AG04449 (cell line): ENCODE measurements around the gene STIL.

Experiments
- CTCF ChIA-PET: fragments of 350-600 bp; formaldehyde crosslinking; extraction: SDS; loops from one replicate; lab custom pipeline; 2021; ENCODE audit warnings: antibody characterized with exemption; lab: Yijun Ruan, JAX
- POLR2A ChIA-PET: fragments of 400-600, 350-600 bp; formaldehyde crosslinking; extraction: SDS; loops from one replicate; lab custom pipeline; 2020; ENCODE audit warnings: antibody characterized with exemption, inconsistent platforms; lab: Yijun Ruan, JAX
- DNase-seq: peaks from one replicate; pipeline ENCODE4 v3.0.0-alpha.2; 2010; ENCODE audit warnings: low read depth, low spot score
- H3K4me3 ChIP-seq: 2 replicates; pipeline ENCODE4 v1.5.1; 2011; ENCODE audit warnings: low read depth, mild to moderate bottlenecking, control low read depth, low read length
- TF ChIP-seq, protein P1 (sequence below): IDR thresholded peaks from one replicate; pipeline ENCODE4 v1.5.1; 2011; ENCODE audit warnings: mild to moderate bottlenecking, moderate library complexity, low read length, control low read depth, inconsistent platforms; ENCODE audit not compliant: insufficient read depth; ENCODE audit errors: missing control alignments

Gene STIL

DNA sequence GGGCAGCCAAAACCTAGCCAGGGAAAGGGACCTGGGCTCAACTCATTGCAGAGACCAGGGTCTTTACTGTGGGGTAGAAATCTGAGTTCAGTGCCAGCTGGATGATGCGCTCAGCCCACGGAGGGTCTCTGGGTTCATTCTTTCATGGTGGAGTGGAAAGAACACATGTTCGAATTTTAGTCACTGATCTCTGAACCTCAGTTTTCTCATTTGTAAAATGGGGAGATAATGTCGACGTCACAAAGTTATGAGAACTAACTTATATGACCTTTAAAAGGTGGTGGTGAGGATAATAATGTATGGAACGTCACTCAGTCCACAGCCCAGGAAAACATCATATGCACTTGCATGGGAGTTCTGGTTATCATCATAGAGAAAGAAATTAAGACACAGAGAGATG is 80.8 kb downstream of the STIL start:
- no peak for DNase-seq
- no peak overlapping the region for H3K4me3 ChIP-seq
- ChIA-PET CTCF (interaction anchor here (0.7 to 1.2 kb wide), 2 partner anchors 39 to 54 kb away, joined by 3 to 4 read pairs; no protein-coding TSS in a partner anchor), POLR2A (no interaction called here)
- TF ChIP-seq, protein P1, sequence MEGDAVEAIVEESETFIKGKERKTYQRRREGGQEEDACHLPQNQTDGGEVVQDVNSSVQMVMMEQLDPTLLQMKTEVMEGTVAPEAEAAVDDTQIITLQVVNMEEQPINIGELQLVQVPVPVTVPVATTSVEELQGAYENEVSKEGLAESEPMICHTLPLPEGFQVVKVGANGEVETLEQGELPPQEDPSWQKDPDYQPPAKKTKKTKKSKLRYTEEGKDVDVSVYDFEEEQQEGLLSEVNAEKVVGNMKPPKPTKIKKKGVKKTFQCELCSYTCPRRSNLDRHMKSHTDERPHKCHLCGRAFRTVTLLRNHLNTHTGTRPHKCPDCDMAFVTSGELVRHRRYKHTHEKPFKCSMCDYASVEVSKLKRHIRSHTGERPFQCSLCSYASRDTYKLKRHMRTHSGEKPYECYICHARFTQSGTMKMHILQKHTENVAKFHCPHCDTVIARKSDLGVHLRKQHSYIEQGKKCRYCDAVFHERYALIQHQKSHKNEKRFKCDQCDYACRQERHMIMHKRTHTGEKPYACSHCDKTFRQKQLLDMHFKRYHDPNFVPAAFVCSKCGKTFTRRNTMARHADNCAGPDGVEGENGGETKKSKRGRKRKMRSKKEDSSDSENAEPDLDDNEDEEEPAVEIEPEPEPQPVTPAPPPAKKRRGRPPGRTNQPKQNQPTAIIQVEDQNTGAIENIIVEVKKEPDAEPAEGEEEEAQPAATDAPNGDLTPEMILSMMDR: no peak

DNA sequence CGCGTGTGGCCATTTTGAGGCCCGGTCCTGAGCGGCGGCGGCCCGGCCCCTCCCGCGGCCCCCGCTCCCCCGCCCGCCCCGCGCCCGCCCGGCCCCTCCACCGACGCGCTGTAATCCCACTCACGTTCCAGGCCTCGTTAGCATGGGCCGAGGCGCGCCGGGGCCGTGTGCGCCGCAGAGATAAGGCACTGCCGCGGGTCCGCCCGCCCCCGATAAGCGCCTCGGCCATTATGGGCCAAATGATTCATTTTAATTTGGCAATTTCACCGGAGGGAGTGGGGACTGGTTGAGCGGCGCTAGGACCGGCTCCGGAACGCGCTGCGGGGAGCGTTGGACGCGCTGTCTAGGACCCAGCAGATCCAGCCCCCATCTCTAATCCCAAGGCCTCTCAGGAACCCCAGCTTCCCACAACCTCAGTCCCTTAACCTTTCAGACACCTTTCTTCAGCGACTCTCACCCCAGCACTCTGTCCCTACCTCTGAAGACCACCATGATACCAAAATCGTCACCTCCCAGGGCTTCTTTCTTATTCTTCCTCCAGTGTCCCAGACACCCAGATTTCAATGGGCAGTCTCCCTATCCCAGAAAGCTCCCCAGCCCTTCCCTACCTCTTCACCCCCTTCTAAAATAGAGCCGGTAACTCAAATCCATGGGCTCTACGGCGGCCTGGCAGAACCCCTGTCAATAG is 81.6 kb downstream of the STIL start, which contains the start of gene TAL1:
TSS of gene TAL1 (minus strand) at position 39 of the 688 bp plus-strand sequence. CDS start 6,337 bp downstream, outside the sequence.
- CTCF ChIA-PET: interaction anchor here (0.7 to 1.2 kb wide), 2 partner anchors 38 to 53 kb away, joined by 3 to 4 read pairs; no protein-coding TSS in a partner anchor
- H3K4me3 ChIP-seq: no peak within 1 kb of the TSS
- TF ChIP-seq, protein P1: no peak

DNA sequence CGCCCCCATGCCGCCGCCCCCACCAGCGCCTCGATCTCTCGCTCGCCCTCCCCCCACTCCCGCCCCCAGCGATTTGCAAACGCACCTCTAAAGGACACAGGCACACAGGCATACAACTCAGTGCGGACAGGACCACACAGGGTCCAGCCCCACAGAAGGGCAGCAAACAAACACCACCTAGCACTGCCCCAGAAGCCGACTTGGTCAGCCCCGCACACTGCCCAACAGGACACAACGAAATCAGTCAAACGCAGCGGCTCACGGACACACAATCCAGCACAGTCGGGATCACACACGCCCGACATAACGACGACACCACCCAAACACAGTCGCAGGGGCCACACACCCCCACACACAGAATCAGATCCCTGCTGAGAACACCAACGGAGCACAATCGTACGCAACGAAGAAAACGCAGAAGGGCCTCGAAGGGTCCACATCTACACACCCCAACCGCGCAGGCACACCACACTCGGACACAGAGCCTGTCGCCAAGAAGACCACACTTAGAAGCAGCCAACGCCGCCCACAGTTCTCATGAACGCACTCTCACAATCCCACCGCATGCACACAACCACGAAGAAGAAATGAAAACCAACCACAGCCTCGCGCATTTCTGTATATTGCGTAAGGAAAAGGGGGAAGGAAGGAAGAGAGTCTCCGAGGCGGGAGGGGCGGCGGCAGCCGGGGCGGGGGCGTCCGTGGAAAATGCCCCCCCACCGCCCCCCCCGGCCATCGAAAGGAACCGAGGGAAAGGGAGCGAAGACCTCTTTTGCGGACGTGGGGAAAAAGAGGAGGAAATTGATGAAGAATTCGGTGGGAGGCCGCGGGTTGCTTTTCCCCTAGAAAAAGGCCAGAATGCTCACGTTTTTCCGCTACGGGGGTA is 82.4 kb downstream of the STIL start:
- POLR2A ChIA-PET: no interaction called here
- TF ChIP-seq, protein P1: no peak
- no peak for DNase-seq
- H3K4me3 ChIP-seq: no peak overlapping the region
- CTCF ChIA-PET: no interaction called here

More for the DNA sequence above, 81.6 kb downstream of the STIL start, which contains the start of gene TAL1:
- no peak for DNase-seq
- POLR2A ChIA-PET: no interaction called here

DNA sequence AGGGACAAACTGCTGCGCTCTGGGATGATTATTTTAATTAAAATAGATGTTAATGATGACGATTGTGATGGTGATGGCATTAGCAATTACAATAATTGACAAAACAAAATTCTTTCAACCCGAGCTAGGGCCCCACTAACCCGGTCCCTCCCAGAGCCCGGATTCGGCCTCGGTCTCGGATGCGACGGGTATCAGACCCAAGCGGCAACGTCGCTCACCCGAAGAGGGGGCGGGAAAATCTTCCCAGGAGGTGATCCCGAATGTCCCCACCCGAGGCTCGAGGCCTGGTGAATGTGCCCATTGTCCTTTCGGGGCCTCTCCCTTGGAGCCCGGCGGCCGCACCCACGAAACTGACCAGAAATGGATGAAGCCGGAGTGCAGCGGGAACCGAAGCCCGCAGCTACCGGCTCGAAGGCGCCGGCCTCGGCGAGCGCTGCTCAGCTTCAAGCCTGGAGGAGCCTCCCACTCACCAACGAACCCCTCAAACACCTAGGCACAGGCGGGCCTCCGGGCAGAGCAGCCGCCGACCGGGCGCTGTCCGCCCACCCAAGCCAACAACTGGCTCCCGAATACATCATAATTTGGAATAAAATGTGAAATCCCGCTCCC is 83.2 kb downstream of the STIL start:
- ChIA-PET POLR2A (no interaction called here), CTCF (interaction anchor here (0.6 to 3.7 kb wide), 2 partner anchors 32 to 38 kb away, joined by 3 to 21 read pairs; no protein-coding TSS in a partner anchor)
- TF ChIP-seq, protein P1: no peak
- no peak overlapping the region for H3K4me3 ChIP-seq
- DNase-seq: no peak

DNA sequence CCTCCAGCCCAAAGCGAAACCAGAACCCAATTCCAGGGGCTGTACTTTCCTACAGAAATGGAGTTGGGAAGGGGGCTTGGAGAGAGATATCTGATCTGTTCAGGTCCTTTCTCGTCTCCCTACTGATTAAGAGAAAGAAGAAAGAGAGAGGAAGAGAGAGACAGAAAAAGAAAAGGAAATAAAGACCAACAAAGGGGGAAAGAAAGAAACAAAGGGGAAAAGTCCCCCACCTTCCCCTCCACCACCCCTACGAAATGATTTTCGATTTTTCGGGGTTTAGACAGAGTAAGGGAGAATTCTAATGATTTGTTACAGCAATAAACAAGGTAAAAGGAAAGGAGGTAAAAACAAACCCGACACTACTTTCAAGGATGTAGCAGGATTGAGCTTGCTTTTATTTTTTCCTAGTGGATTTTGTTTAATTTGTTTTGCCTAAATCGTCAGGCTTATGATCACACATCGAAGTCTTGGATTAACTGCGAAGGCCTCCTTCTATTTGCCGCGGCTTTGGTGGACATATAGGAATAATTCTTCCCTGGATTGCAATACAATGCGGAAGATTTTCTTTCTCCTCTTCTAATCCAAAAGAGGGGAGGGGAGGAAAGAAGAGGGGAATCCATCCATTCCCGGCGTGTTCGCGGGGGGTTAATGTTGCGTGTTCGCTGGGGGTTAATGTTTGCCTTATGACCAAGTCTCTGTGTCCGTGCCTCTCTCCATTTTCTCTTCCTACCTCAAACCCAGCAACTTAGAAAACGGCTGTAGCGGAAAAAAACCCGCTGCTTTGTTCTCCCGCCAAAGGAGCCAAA is 83.9 kb downstream of the STIL start:
- POLR2A ChIA-PET: no interaction called here
- TF ChIP-seq, protein P1: no peak
- CTCF ChIA-PET: interaction anchor here (0.6 to 3.7 kb wide), 2 partner anchors 32 to 37 kb away, joined by 3 to 21 read pairs; no protein-coding TSS in a partner anchor
- DNase-seq: no peak
- no peak overlapping the region for H3K4me3 ChIP-seq
